Right atrium auricular region (tissue), 2 donors: ENCODE results near the gene LLGL1. TPM values are rescaled to one million over a fixed set of nuclear protein-coding genes. Genes with fewer than 3 reads are reported as not detected.

Experiments
- DNase-seq: peaks from one replicate; pipeline ENCODE4 v3.0.0-alpha.2; 2019; ENCODE audit warnings: low spot score
- H3K27ac ChIP-seq, 2 donors: fragments of 200-600 bp; sonication (generic); 1 replicate in 1 of 2; 2 replicates in 1 of 2; pipeline ENCODE4 v1.5.1; 2016 to 2019
- H3K27me3 ChIP-seq, 2 donors: fragments of 200-600 bp; sonication (generic); one replicate each; pipeline versions ENCODE4 v1.5.1 to v1.6.0; 2017 to 2019
- H3K36me3 ChIP-seq: fragments of 200-600 bp; sonication (generic); one replicate; pipeline ENCODE4 v1.5.1; 2016
- H3K4me1 ChIP-seq, 2 donors: fragments of 200-600 bp; sonication (generic); one replicate each; pipeline versions ENCODE4 v1.5.1 to v1.6.0; 2017 to 2019
- H3K4me3 ChIP-seq, 2 donors: fragments of 200-600 bp; sonication (generic); 1 replicate in 1 of 2; 2 replicates in 1 of 2; pipeline ENCODE4 v1.5.1; 2017 to 2019; ENCODE audit warnings: mild to moderate bottlenecking in 1 of 2, moderate library complexity in 1 of 2
- H3K9me3 ChIP-seq, 2 donors: fragments of 200-600 bp; sonication (generic); one replicate each; pipeline ENCODE4 v1.5.1; 2019
- total RNA-seq, 2 donors: library from RNA; depleted of rRNA; stranded (reverse); fragments of >200 nt; gene quantifications; one replicate each; pipeline ENCODE4 v1.1.0, GENCODE V29; 2016
- TF ChIP-seq, protein P1 (sequence below), 2 donors: fragments of 200-600 bp; sonication (generic); IDR thresholded peaks; one replicate each; pipeline ENCODE4 v1.5.1; 2019; ENCODE audit warnings: antibody characterized with exemption in 2 of 2

The LLGL1 gene
- total RNA-seq, 2 donors from 2014 or later = 12.6 to 16.7 TPM

- Histone ChIP-seq H3K4me1 (peaks cover 0 to 19% of the 10 kb centered on the region in 2 donors), H3K4me3 (no peak overlapping the region), H3K36me3 (peaks cover 7% of the 10 kb centered on the region), H3K27me3 (no peaks in the 10 kb centered on the region), H3K9me3 (no peaks in the 10 kb centered on the region), H3K27ac (no peak overlapping the region)
- DNase-seq = no peak
- TF ChIP-seq, protein P1, sequence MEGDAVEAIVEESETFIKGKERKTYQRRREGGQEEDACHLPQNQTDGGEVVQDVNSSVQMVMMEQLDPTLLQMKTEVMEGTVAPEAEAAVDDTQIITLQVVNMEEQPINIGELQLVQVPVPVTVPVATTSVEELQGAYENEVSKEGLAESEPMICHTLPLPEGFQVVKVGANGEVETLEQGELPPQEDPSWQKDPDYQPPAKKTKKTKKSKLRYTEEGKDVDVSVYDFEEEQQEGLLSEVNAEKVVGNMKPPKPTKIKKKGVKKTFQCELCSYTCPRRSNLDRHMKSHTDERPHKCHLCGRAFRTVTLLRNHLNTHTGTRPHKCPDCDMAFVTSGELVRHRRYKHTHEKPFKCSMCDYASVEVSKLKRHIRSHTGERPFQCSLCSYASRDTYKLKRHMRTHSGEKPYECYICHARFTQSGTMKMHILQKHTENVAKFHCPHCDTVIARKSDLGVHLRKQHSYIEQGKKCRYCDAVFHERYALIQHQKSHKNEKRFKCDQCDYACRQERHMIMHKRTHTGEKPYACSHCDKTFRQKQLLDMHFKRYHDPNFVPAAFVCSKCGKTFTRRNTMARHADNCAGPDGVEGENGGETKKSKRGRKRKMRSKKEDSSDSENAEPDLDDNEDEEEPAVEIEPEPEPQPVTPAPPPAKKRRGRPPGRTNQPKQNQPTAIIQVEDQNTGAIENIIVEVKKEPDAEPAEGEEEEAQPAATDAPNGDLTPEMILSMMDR (IDR thresholded peaks at IDR 0.05) = no peak
Observed at GRCh38 chr17:18229254-18229653, 3.8 kb downstream of the LLGL1 start.

DNA sequence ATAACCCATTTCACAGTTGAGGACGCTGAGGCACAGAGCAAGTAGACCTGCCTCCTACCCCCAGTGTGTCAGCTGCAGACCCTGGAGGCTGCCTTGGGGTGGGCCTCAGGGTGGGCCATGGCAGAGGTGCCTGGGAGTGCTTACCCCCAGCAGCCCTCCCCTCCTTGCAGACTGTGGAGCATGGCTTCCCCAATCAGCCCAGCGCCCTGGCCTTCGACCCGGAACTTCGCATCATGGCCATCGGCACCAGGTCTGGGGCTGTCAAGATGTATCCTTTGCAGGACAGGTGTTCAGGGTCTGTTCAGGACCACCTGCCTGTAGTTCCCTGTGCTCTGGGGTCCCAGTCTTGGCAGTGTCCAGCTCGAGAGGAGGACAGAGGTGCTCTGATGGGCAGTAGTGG, 4.3 kb downstream of the LLGL1 start:
- no peak for DNase-seq
- TF ChIP-seq, protein P1 (IDR thresholded peaks at IDR 0.05) = no peak
- Histone ChIP-seq H3K4me3 (no peak overlapping the region), H3K9me3 (no peaks in the 10 kb centered on the region), H3K27me3 (no peaks in the 10 kb centered on the region), H3K4me1 (peaks cover 0 to 14% of the 10 kb centered on the region in 2 donors), H3K27ac (no peak overlapping the region), H3K36me3 (peaks cover 10% of the 10 kb centered on the region)

GRCh38 chr17:18230288-18231141, 5.1 kb downstream of the LLGL1 start:
- Histone ChIP-seq H3K27me3 (no peaks in the 10 kb centered on the region), H3K27ac (no peak overlapping the region), H3K4me3 (no peak overlapping the region), H3K36me3 (peaks cover 10% of the 10 kb centered on the region), H3K9me3 (no peaks in the 10 kb centered on the region), H3K4me1 (peaks cover 0 to 12% of the 10 kb centered on the region in 2 donors)
- DNase-seq = no peak
- TF ChIP-seq, protein P1 (IDR thresholded peaks at IDR 0.05) = no peak

GRCh38 chr17:18231164-18231563, 5.7 kb downstream of the LLGL1 start:
- H3K9me3 ChIP-seq = no peaks in the 10 kb centered on the region
- H3K4me3 ChIP-seq = no peak overlapping the region
- peaks cover 10% of the 10 kb centered on the region for H3K36me3 ChIP-seq
- peaks cover 0 to 17% of the 10 kb centered on the region in 2 donors for H3K4me1 ChIP-seq
- TF ChIP-seq, protein P1 (IDR thresholded peaks at IDR 0.05) = no peak
- no peak overlapping the region for H3K27ac ChIP-seq
- no peak for DNase-seq
- H3K27me3 ChIP-seq = no peaks in the 10 kb centered on the region

DNA sequence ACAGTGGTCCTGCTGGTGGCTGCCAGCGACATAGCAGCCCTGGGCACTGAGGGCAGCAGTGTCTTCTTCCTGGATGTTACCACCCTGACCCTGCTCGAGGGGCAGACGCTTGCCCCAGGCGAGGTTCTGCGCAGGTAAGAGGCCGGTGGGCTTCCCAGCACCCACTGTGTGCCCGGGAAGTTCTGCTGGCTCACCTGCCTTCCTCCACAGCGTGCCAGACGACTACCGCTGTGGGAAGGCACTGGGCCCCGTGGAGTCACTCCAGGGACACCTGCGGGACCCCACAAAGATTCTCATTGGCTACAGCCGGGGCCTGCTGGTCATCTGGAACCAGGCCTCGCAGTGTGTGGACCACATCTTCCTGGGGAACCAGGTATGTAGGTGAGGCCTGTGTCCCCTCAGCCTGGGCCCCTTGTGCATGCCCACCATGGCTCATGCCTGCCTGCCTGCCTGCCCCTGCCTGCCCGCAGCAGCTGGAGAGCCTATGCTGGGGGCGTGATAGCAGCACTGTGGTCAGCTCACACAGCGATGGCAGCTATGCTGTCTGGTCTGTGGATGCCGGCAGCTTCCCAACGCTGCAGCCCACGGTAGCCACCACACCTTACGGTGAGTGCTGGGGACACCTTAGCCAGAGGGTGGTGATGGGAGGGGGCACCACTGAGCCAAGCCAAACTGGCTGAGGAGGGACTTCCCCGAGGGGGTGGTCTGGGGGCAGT, 8.5 kb downstream of the LLGL1 start:
- DNase-seq = no peak
- H3K36me3 ChIP-seq = peaks cover 10% of the 10 kb centered on the region
- no peaks in the 10 kb centered on the region for H3K27me3 ChIP-seq
- no peak overlapping the region for H3K4me3 ChIP-seq
- H3K9me3 ChIP-seq = no peaks in the 10 kb centered on the region
- no peak overlapping the region for H3K27ac ChIP-seq
- TF ChIP-seq, protein P1 (IDR thresholded peaks at IDR 0.05) = no peak
- peaks cover 0 to 11% of the 10 kb centered on the region in 2 donors for H3K4me1 ChIP-seq
